ENCODE data around the gene MAPKBP1.
"Not testable (repeated sequence)": the region's sequence is repeated elsewhere in the genome, so short reads cannot be mapped to it uniquely, and the experiment has no call there.

Gene MAPKBP1

GRCh38 chr15:41827290-41827879, 53.1 kb downstream of the MAPKBP1 start:
- DNase-seq, result peak; percentile 19

GRCh38 chr15:41827880-41828806, 53.9 kb downstream of the MAPKBP1 start, which contains the start of gene JMJD7:
Gene JMJD7, plus strand, starts transcription at chr15:41828092. Its CDS starts 33 bp downstream, at chr15:41828125.
- peak; percentile 98 for DNase-seq

GRCh38 chr15:41828807-41829141, 54.5 kb downstream of the MAPKBP1 start:
- DNase-seq, result no peak

- DNase-seq, result no peak
These were observed 55.8 kb downstream of the MAPKBP1 start for GRCh38 chr15:41829959-41830646.

GRCh38 chr15:41831291-41831690, 57.0 kb downstream of the MAPKBP1 start:
- DNase-seq, result not testable (repeated sequence)

- no peak for DNase-seq
These were observed 57.9 kb downstream of the MAPKBP1 start for GRCh38 chr15:41832208-41832607.

GRCh38 chr15:41832875-41833274, 58.6 kb downstream of the MAPKBP1 start:
- no peak for DNase-seq

GRCh38 chr15:41834096-41834495, 59.8 kb downstream of the MAPKBP1 start:
- no peak for DNase-seq

GRCh38 chr15:41836073-41836472, 61.8 kb downstream of the MAPKBP1 start:
- DNase-seq, result no peak

- no peak for DNase-seq
These were observed 62.6 kb downstream of the MAPKBP1 start for GRCh38 chr15:41836713-41837454.

GRCh38 chr15:41838400-41838897, 64.2 kb downstream of the MAPKBP1 start, which contains the start of gene PLA2G4B:
Gene PLA2G4B, plus strand, starts transcription at chr15:41838847. Its CDS starts 67 bp downstream, at chr15:41838914.
- no peak for DNase-seq

- no peak for DNase-seq
These were observed 65.7 kb downstream of the MAPKBP1 start for GRCh38 chr15:41839781-41840491.

GRCh38 chr15:41840673-41841072, 66.4 kb downstream of the MAPKBP1 start:
- DNase-seq, result no peak

GRCh38 chr15:41841131-41841530, 66.8 kb downstream of the MAPKBP1 start:
- no peak for DNase-seq

- no peak for DNase-seq
These were observed 67.9 kb downstream of the MAPKBP1 start for GRCh38 chr15:41842229-41842628.

GRCh38 chr15:41843571-41843970, 69.3 kb downstream of the MAPKBP1 start:
- DNase-seq, result no peak

- DNase-seq, result no peak
These were observed 70.5 kb downstream of the MAPKBP1 start for GRCh38 chr15:41844814-41845213.

GRCh38 chr15:41847206-41847605, 72.9 kb downstream of the MAPKBP1 start:
- DNase-seq, result no peak

GRCh38 chr15:41847981-41848380, 73.7 kb downstream of the MAPKBP1 start:
- DNase-seq, result no peak

GRCh38 chr15:41848631-41849030, 74.3 kb downstream of the MAPKBP1 start:
- peak; percentile 25 for DNase-seq

GRCh38 chr15:41849204-41849603, 74.9 kb downstream of the MAPKBP1 start:
- DNase-seq, result no peak

- no peak for DNase-seq
These were observed 75.6 kb downstream of the MAPKBP1 start for GRCh38 chr15:41849861-41850260.

Measured in stimulated activated CD4-positive, alpha-beta T cell treated with anti-CD3 and anti-CD28 coated beads, Interleukin-12 subunit alpha, Interleukin-12 subunit beta, amount 100 ng/mL, for 4 hours (primary cell).